ENCODE data around the gene SLC12A8.

The SLC12A8 gene

DNA sequence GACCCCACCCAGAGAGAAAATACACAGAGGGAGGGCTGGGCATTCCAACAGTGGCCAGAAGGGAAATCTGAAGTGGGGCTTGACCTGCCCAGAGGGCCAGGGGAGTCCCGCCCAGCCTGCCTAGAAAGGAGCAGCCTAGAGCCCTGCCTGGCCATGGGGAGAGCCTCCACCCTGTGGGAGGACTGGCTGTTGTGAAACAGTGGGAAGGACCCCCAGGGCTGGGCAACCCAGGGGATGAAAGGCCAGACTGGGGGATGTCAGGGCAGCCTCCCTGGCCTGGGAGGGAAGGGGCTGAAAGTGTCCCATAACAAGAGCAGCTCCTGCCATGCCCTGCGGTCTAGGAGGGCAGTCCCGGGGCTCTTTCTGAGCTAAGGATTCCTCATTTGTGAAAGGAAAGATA is 69.0 kb downstream of the SLC12A8 start:
- no peaks in the 10 kb centered on the region for H3K27me3 ChIP-seq (ENCODE audit: insufficient read depth, low read length)
- H3K4me3 ChIP-seq (ENCODE audit: low read length), result no peak overlapping the region
- no peaks in the 10 kb centered on the region for H3K36me3 ChIP-seq (ENCODE audit: insufficient read depth, low read length)
- no peak overlapping the region for H2AFZ ChIP-seq (ENCODE audit: low read depth, low read length)
- peaks cover 2% of the 10 kb centered on the region for H3K9me3 ChIP-seq (ENCODE audit: low read length)
- H3K4me1 ChIP-seq (ENCODE audit: insufficient read depth, low read length), result peaks cover 15% of the 10 kb centered on the region

DNA sequence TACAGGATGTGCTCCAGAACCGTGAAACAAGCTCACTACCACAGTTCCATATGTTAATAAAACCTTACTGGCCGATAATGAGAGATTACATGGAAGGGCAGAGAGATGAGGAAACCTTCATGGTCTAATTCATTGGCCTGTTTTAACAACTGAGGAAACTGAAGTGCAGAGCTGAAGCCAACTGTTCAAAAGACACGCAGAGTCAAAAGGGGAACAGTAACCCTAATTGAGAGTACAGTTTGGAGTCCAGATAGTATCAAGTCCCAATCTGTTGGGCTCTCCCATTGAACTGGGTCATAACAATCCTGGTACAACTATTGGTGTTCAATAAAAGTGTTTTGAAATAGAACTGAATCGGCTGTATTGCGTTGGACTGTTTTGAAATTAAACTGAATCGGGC is 69.6 kb downstream of the SLC12A8 start:
- Histone ChIP-seq H2AFZ (ENCODE audit: low read depth, low read length) (no peak overlapping the region), H3K4me1 (ENCODE audit: insufficient read depth, low read length) (peaks cover 15% of the 10 kb centered on the region), H3K36me3 (ENCODE audit: insufficient read depth, low read length) (no peaks in the 10 kb centered on the region)

DNA sequence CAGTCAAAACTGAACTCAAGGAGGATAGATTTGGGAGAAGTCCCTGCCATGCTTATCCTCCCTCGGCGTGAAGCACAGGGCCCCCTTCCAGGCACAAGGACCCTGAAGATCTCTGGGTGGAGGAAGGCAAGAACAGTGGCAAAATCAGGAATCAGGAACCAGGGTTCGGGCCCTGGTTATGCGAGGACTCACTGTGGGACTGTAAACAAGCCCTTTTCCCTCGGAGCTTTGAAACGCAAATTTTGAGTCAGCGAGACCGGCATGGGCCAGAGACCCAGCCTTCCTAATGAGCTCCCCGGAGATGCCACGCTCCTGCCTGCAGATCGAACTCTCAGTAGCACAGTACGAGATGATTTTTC is 70.1 kb downstream of the SLC12A8 start:
- Histone ChIP-seq H3K4me1 (ENCODE audit: insufficient read depth, low read length) (peaks cover 15% of the 10 kb centered on the region), H3K27me3 (ENCODE audit: insufficient read depth, low read length) (no peaks in the 10 kb centered on the region), H3K4me3 (ENCODE audit: low read length) (no peak overlapping the region), H2AFZ (ENCODE audit: low read depth, low read length) (no peak overlapping the region), H3K9me3 (ENCODE audit: low read length) (peaks cover 2% of the 10 kb centered on the region), H3K36me3 (ENCODE audit: insufficient read depth, low read length) (no peaks in the 10 kb centered on the region)

More for the DNA sequence above, 69.6 kb downstream of the SLC12A8 start:
- no peaks in the 10 kb centered on the region for H3K27me3 ChIP-seq (ENCODE audit: insufficient read depth, low read length)
- H3K4me3 ChIP-seq (ENCODE audit: low read length), result no peak overlapping the region
- peaks cover 2% of the 10 kb centered on the region for H3K9me3 ChIP-seq (ENCODE audit: low read length)

DNA sequence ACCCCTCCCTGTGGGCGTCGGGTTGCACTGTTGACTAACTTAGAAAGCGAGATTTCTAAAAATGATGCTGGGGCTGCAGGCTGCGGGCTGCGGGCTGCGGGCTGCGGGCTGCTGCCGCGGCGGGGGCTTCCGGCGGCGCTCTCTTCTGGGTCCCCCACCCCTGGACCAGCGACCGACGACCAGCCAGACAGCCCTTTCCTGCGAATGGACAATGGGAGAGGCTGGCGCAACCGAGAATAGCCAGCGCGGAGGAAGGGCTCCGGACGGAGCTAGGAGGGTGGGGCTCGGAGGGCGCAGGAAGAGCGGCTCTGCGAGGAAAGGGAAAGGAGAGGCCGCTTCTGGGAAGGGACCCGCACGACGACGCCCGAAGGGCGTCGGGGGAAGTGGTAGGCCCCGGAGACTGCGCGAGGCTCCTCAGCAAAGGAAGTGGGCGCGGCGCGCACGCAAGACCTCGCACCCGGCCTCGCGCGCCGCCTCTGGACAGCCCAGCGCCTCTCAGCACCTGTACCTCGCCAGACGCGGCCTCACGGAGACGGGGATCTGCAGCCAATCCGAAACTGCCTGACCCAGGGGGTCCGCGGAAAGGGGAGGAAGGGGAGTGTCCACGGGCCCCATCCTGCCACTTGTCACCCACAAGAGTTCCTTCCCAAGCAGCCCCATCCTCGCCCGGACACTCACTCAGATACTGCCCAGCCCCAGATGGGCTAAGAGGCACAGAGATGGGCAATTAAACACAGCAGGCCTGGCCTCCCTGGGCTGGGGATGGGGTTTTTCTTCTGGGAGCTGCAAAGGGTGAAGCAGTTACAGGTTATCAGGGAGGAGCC is 70.7 kb downstream of the SLC12A8 start:
- Histone ChIP-seq H2AFZ (ENCODE audit: low read depth, low read length) (no peak overlapping the region), H3K4me3 (ENCODE audit: low read length) (no peak overlapping the region)

DNA sequence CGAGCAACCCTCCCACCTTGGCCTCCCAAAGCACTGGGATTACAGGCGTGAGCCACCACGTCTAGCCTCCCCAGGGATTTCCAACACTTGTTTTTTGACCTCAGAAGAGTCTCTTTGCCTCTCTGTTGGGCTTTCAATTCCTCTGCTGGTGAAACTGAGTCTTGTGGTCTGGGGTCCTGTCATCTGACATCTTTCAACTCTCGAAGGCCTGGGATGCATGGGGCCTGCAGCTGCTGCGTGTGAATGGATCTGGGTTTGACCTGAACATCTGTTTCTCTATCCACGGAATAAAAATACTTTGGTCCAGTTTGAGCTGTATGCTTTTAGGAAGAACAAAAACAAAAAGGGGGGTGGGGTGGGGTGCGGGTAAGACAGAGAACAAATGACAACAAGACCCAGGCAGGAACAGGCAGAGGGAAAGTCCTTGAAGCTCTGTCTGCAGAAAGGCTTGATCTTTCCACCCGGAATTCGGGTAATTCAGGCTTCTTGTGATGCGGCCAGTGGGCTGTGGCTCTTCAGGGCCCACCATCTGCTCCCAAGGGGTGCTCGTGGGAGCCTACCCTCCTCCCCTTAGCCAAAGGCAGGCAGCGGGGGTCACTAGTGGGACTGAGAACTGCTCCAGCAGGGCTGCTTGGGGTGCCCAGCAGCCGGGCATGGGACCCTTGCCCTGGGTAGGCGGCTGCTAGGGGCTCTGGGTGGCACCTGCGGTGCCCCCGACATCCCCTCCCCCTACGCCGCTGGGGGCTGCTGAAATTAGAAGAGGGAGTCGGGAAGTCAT is 71.5 kb downstream of the SLC12A8 start:
- Histone ChIP-seq H3K9me3 (ENCODE audit: low read length) (peaks cover 2% of the 10 kb centered on the region), H3K4me1 (ENCODE audit: insufficient read depth, low read length) (peaks cover 15% of the 10 kb centered on the region), H3K36me3 (ENCODE audit: insufficient read depth, low read length) (no peaks in the 10 kb centered on the region), H2AFZ (ENCODE audit: low read depth, low read length) (no peak overlapping the region), H3K4me3 (ENCODE audit: low read length) (no peak overlapping the region), H3K27me3 (ENCODE audit: insufficient read depth, low read length) (no peaks in the 10 kb centered on the region)

More for the DNA sequence above, 70.7 kb downstream of the SLC12A8 start:
- Histone ChIP-seq H3K9me3 (ENCODE audit: low read length) (peaks cover 2% of the 10 kb centered on the region), H3K36me3 (ENCODE audit: insufficient read depth, low read length) (no peaks in the 10 kb centered on the region), H3K27me3 (ENCODE audit: insufficient read depth, low read length) (no peaks in the 10 kb centered on the region), H3K4me1 (ENCODE audit: insufficient read depth, low read length) (peaks cover 15% of the 10 kb centered on the region)

DNA sequence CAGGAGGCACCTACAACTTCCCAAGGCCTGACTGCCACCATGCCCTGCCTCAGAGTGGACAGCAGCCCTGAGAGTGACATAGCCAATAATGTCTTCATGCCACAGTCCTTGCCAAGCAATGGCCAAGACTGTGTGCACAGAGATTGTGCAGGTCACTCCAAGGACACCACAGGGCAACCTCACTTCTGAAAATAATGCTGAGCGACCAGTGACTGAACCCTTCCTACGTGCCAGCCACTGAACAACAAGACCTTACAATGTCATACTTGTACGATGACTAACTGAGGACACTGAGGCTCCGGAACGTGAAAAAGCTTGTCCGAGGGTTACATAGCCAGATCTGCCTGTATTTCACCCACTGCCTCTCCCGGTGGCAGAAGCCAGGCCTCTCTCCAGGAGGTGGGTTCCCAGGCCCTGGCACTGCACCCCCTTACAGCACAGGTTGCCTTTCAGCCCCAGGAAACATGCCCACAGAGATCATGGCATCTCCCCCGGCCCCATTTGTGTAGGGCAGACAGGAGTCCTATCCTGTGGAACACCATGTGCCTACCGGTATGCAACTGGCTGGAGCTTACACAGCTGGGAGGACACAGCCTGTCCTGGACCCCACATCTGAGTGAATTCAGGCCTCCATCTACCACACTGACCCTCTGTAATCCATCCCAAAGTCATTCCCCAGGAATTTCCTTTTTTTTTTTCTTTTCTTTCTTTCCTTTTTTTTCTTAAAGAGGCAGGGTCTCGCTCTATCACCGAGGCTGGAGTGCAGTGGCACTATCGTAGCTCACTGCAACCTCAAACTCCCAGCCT is 72.3 kb downstream of the SLC12A8 start:
- no peaks in the 10 kb centered on the region for H3K27me3 ChIP-seq (ENCODE audit: insufficient read depth, low read length)
- H3K9me3 ChIP-seq (ENCODE audit: low read length), result peaks cover 2% of the 10 kb centered on the region
- H3K4me3 ChIP-seq (ENCODE audit: low read length), result no peak overlapping the region
- no peaks in the 10 kb centered on the region for H3K36me3 ChIP-seq (ENCODE audit: insufficient read depth, low read length)
- peaks cover 15% of the 10 kb centered on the region for H3K4me1 ChIP-seq (ENCODE audit: insufficient read depth, low read length)
- no peak overlapping the region for H2AFZ ChIP-seq (ENCODE audit: low read depth, low read length)

DNA sequence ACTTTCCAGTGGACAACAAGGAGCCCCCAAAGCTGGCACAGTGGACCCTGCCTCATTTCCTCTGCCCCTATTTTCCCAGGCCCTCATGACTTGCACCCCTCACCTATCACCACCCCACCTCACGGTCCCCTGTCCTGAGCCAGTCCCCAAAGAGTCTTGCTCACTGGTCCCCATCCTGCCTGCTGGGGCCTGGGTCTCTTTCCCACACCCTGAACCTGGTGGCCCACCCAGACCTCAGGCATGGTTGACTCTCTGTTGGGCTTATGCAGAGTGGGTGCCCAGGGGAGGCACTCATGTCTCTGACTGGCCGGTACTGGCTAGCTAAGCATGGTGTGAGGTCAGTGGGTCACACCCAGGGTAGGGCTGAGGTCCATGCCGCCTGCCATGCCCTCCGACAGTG is 73.2 kb downstream of the SLC12A8 start:
- Histone ChIP-seq H3K36me3 (ENCODE audit: insufficient read depth, low read length) (no peaks in the 10 kb centered on the region), H3K4me1 (ENCODE audit: insufficient read depth, low read length) (peaks cover 11% of the 10 kb centered on the region), H3K4me3 (ENCODE audit: low read length) (no peak overlapping the region), H2AFZ (ENCODE audit: low read depth, low read length) (no peak overlapping the region), H3K27me3 (ENCODE audit: insufficient read depth, low read length) (no peaks in the 10 kb centered on the region), H3K9me3 (ENCODE audit: low read length) (peaks cover 2% of the 10 kb centered on the region)

DNA sequence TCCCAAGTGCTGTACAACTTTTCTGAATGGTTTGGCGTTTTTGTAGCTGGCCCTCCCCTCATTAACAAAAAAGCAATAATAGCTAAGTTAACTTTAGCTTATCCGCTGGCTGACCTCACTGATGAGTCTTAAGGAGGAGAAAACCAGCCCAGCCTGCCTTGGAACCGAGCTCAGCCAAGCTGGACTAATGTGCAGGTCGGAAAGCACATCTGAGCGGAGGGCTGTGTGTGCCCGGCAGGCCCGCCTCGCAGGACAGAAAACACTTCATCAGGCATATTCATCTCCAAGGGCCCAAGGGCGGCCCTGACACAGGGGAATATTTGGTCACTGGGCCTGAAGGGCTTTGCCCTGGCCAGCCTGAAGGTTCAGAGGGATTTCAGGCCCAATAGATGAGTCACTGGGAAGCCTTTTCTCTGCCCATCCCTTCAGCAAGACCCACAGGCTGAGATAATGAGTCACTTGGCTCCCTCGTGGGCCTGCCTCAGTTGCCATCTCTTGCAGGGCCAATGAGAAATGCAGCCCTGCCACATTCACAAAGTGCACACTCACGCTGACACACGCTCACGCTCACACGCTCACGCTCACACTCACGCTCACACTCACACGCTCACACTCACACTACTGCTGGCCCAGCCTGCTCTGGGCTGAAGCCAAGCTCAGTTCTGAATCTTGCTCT is 75.1 kb downstream of the SLC12A8 start:
- Histone ChIP-seq H2AFZ (ENCODE audit: low read depth, low read length) (no peak overlapping the region), H3K4me3 (ENCODE audit: low read length) (no peak overlapping the region), H3K36me3 (ENCODE audit: insufficient read depth, low read length) (no peaks in the 10 kb centered on the region), H3K4me1 (ENCODE audit: insufficient read depth, low read length) (no peaks in the 10 kb centered on the region), H3K9me3 (ENCODE audit: low read length) (no peaks in the 10 kb centered on the region), H3K27me3 (ENCODE audit: insufficient read depth, low read length) (no peaks in the 10 kb centered on the region)

- H3K27me3 ChIP-seq (ENCODE audit: insufficient read depth, low read length), result no peaks in the 10 kb centered on the region
- H3K9me3 ChIP-seq (ENCODE audit: low read length), result no peaks in the 10 kb centered on the region
- H3K36me3 ChIP-seq (ENCODE audit: insufficient read depth, low read length), result no peaks in the 10 kb centered on the region
- no peak overlapping the region for H3K4me3 ChIP-seq (ENCODE audit: low read length)
- H3K4me1 ChIP-seq (ENCODE audit: insufficient read depth, low read length), result no peaks in the 10 kb centered on the region
- H2AFZ ChIP-seq (ENCODE audit: low read depth, low read length), result no peak overlapping the region
These were observed 75.6 kb downstream of the SLC12A8 start for GRCh38 chr3:125136966-125137357.

- H3K9me3 ChIP-seq (ENCODE audit: low read length), result no peaks in the 10 kb centered on the region
- no peaks in the 10 kb centered on the region for H3K4me1 ChIP-seq (ENCODE audit: insufficient read depth, low read length)
- no peaks in the 10 kb centered on the region for H3K36me3 ChIP-seq (ENCODE audit: insufficient read depth, low read length)
- H2AFZ ChIP-seq (ENCODE audit: low read depth, low read length), result no peak overlapping the region
- no peaks in the 10 kb centered on the region for H3K27me3 ChIP-seq (ENCODE audit: insufficient read depth, low read length)
- H3K4me3 ChIP-seq (ENCODE audit: low read length), result no peak overlapping the region
These were observed 76.0 kb downstream of the SLC12A8 start for GRCh38 chr3:125136515-125136914.

GRCh38 chr3:125134952-125135351 is 77.6 kb downstream of the SLC12A8 start:
- peaks cover 12% of the 10 kb centered on the region for H3K4me1 ChIP-seq (ENCODE audit: insufficient read depth, low read length)
- no peaks in the 10 kb centered on the region for H3K27me3 ChIP-seq (ENCODE audit: insufficient read depth, low read length)
- H3K4me3 ChIP-seq (ENCODE audit: low read length), result no peak overlapping the region
- H3K9me3 ChIP-seq (ENCODE audit: low read length), result no peaks in the 10 kb centered on the region
- H2AFZ ChIP-seq (ENCODE audit: low read depth, low read length), result no peak overlapping the region
- H3K36me3 ChIP-seq (ENCODE audit: insufficient read depth, low read length), result no peaks in the 10 kb centered on the region

DNA sequence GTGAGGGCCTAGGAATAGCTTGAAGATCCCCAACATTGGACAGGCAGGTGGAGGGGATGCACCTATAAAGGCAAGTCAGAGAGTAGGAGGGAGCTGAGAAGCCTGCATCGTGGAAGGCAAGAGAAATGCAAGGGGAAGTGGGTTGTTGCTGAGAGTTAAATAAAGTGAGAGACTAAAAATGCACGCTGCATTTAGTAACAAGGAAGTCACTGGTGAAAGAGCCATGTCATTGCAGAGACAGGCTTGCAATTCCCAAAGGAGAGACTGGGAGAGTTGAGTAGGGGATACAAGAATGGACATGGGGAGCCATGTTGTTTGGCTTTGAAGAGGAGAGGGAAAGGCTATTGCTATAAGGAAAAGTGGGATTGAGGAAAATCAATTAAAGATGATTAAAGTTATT is 79.7 kb downstream of the SLC12A8 start:
- H3K4me1 ChIP-seq (ENCODE audit: insufficient read depth, low read length), result peaks cover 26% of the 10 kb centered on the region
- H3K4me3 ChIP-seq (ENCODE audit: low read length), result no peak overlapping the region
- no peaks in the 10 kb centered on the region for H3K36me3 ChIP-seq (ENCODE audit: insufficient read depth, low read length)

More for the DNA sequence above, 79.7 kb downstream of the SLC12A8 start:
- no peaks in the 10 kb centered on the region for H3K27me3 ChIP-seq (ENCODE audit: insufficient read depth, low read length)
- no peak overlapping the region for H2AFZ ChIP-seq (ENCODE audit: low read depth, low read length)
- H3K9me3 ChIP-seq (ENCODE audit: low read length), result no peaks in the 10 kb centered on the region

Data from neuron (in vitro differentiated cells).